ENCODE measurements around the gene ZNF845. TPM values are rescaled to one million over a fixed set of nuclear protein-coding genes. Genes with fewer than 3 reads are reported as not detected.
"Not testable (repeated sequence)": the region's sequence is repeated elsewhere in the genome, so short reads cannot be mapped to it uniquely, and the experiment has no call there.

The ZNF845 gene
- polyA plus RNA-seq (2013) = 4.3 TPM

GRCh38 chr19:53333463-53334449, at the start of gene ZNF845:
Gene ZNF845, plus strand, starts transcription at chr19:53333749. Its CDS starts 7,559 bp downstream, at chr19:53341308.
- Histone ChIP-seq H3K4me3 (ENCODE audit: control insufficient read depth in 1 of 7, extremely low read depth in 1 of 7, insufficient read depth in 4 of 7, low read depth in 2 of 7, low read length in 6 of 7) (peak within 1 kb of the TSS; percentile 66 to 99 (median 93)), H3K9me3 (ENCODE audit: control extremely low read depth in 1 of 5, control insufficient read depth in 4 of 5, insufficient read depth in 2 of 5, low read depth in 1 of 5, low read length in 4 of 5) (peaks cover 0 to 36% (median 29%) of the 10 kb centered on the region in 5 experiments), H3K27me3 (replicated peaks in 2 of 5; ENCODE audit: control insufficient read depth in 4 of 5, insufficient read depth in 5 of 5, low read length in 4 of 5) (peaks cover 0 to 5% (median 0%) of the 10 kb centered on the region in 5 experiments), H3K27ac (ENCODE audit: insufficient read depth in 1 of 2, low read depth in 1 of 2, low read length in 2 of 2, poor library complexity in 1 of 2, severe bottlenecking in 2 of 2) (peak within 1 kb of the TSS in 1 of 2 experiments; percentile 83), H3K4me1 (ENCODE audit: control extremely low read depth in 1 of 4, control insufficient read depth in 4 of 4, insufficient read depth in 4 of 4, low read length in 3 of 4) (peaks cover 0 to 11% (median 5%) of the 10 kb centered on the region in 4 experiments), H3K36me3 (ENCODE audit: control insufficient read depth in 4 of 4, insufficient read depth in 4 of 4, low read length in 3 of 4) (peaks cover 0 to 16% (median 11%) of the 10 kb centered on the region in 4 experiments)
- CTCF ChIA-PET = interaction anchor here (0.6 kb wide), 1 partner anchor 197 kb away, joined by 3 read pairs; no protein-coding TSS in a partner anchor
- DNase-seq = peak; percentile 85 to 92 (median 91)
- 0% methylated on average over 56 of the region's 61 CpGs for WGBS (ENCODE audit: insufficient coverage)
- POLR2A ChIA-PET = no interaction called here

GRCh38 chr19:53285087-53285486, 48.5 kb upstream of the ZNF845 start:
- no peaks in the 10 kb centered on the region for H3K4me1 ChIP-seq (ENCODE audit: control extremely low read depth in 1 of 4, control insufficient read depth in 4 of 4, insufficient read depth in 4 of 4, low read length in 3 of 4)
- ChIA-PET CTCF (no interaction called here), POLR2A (no interaction called here)
- DNase-seq = no peak
- no peaks in the 10 kb centered on the region for H3K27me3 ChIP-seq (replicated peaks in 2 of 5; ENCODE audit: control insufficient read depth in 4 of 5, insufficient read depth in 5 of 5, low read length in 4 of 5)
- H3K4me3 ChIP-seq (ENCODE audit: control insufficient read depth in 1 of 7, extremely low read depth in 1 of 7, insufficient read depth in 4 of 7, low read depth in 2 of 7, low read length in 6 of 7) = no peak overlapping the region
- WGBS (ENCODE audit: insufficient coverage) = 64% methylated on average over 1 of the region's 4 CpGs
- no peaks in the 10 kb centered on the region for H3K36me3 ChIP-seq (ENCODE audit: control insufficient read depth in 4 of 4, insufficient read depth in 4 of 4, low read length in 3 of 4)
- peaks cover 0 to 11% (median 0%) of the 10 kb centered on the region in 5 experiments for H3K9me3 ChIP-seq (ENCODE audit: control extremely low read depth in 1 of 5, control insufficient read depth in 4 of 5, insufficient read depth in 2 of 5, low read depth in 1 of 5, low read length in 4 of 5)
- no peak overlapping the region for H3K27ac ChIP-seq (ENCODE audit: insufficient read depth in 1 of 2, low read depth in 1 of 2, low read length in 2 of 2, poor library complexity in 1 of 2, severe bottlenecking in 2 of 2)

GRCh38 chr19:53290758-53291549, 42.6 kb upstream of the ZNF845 start:
- POLR2A ChIA-PET = no interaction called here
- H3K4me3 ChIP-seq (ENCODE audit: control insufficient read depth in 1 of 7, extremely low read depth in 1 of 7, insufficient read depth in 4 of 7, low read depth in 2 of 7, low read length in 6 of 7) = no peak overlapping the region
- WGBS (ENCODE audit: insufficient coverage) = 89% methylated on average over 47 of the region's 47 CpGs
- no peaks in the 10 kb centered on the region for H3K36me3 ChIP-seq (ENCODE audit: control insufficient read depth in 4 of 4, insufficient read depth in 4 of 4, low read length in 3 of 4)
- CTCF ChIA-PET = no interaction called here
- H3K9me3 ChIP-seq (ENCODE audit: control extremely low read depth in 1 of 5, control insufficient read depth in 4 of 5, insufficient read depth in 2 of 5, low read depth in 1 of 5, low read length in 4 of 5) = peaks cover 11 to 41% (median 23%) of the 10 kb centered on the region in 5 experiments
- H3K4me1 ChIP-seq (ENCODE audit: control extremely low read depth in 1 of 4, control insufficient read depth in 4 of 4, insufficient read depth in 4 of 4, low read length in 3 of 4) = no peaks in the 10 kb centered on the region
- no peaks in the 10 kb centered on the region for H3K27me3 ChIP-seq (replicated peaks in 2 of 5; ENCODE audit: control insufficient read depth in 4 of 5, insufficient read depth in 5 of 5, low read length in 4 of 5)
- H3K27ac ChIP-seq (ENCODE audit: insufficient read depth in 1 of 2, low read depth in 1 of 2, low read length in 2 of 2, poor library complexity in 1 of 2, severe bottlenecking in 2 of 2) = no peak overlapping the region
- no peak for DNase-seq

- Histone ChIP-seq H3K4me3 (ENCODE audit: control insufficient read depth in 1 of 7, extremely low read depth in 1 of 7, insufficient read depth in 4 of 7, low read depth in 2 of 7, low read length in 6 of 7) (no peak overlapping the region), H3K9me3 (ENCODE audit: control extremely low read depth in 1 of 5, control insufficient read depth in 4 of 5, insufficient read depth in 2 of 5, low read depth in 1 of 5, low read length in 4 of 5) (peaks cover 11 to 46% (median 20%) of the 10 kb centered on the region in 5 experiments), H3K36me3 (ENCODE audit: control insufficient read depth in 4 of 4, insufficient read depth in 4 of 4, low read length in 3 of 4) (no peaks in the 10 kb centered on the region), H3K27ac (ENCODE audit: insufficient read depth in 1 of 2, low read depth in 1 of 2, low read length in 2 of 2, poor library complexity in 1 of 2, severe bottlenecking in 2 of 2) (no peak overlapping the region), H3K4me1 (ENCODE audit: control extremely low read depth in 1 of 4, control insufficient read depth in 4 of 4, insufficient read depth in 4 of 4, low read length in 3 of 4) (no peaks in the 10 kb centered on the region), H3K27me3 (replicated peaks in 2 of 5; ENCODE audit: control insufficient read depth in 4 of 5, insufficient read depth in 5 of 5, low read length in 4 of 5) (no peaks in the 10 kb centered on the region)
- POLR2A ChIA-PET = no interaction called here
- CTCF ChIA-PET = no interaction called here
- 100% methylated on average over 3 of the region's 7 CpGs for WGBS (ENCODE audit: insufficient coverage)
- no peak for DNase-seq
Observed at GRCh38 chr19:53294786-53295441, 38.6 kb upstream of the ZNF845 start.

DNA sequence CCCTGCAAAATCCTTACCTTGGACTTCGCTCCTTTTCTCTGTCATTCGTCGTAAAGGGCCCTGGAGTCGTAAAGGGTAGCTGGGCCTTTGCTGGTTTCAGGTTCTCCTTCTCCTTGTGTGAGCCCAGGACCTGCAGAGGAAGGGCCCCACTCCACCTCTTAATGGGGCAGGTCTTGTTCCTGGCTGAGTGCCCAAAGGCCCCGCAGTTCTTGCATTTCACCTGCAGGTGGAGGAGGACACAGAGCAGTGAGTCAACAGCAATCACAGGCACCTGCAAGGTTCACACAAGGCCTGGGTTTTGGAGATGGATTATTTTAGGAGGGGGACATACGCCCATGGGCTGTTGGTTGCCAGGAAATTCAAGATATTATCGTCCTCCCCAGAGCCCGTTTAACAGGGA, 32.2 kb upstream of the ZNF845 start:
- H3K27me3 ChIP-seq (replicated peaks in 2 of 5; ENCODE audit: control insufficient read depth in 4 of 5, insufficient read depth in 5 of 5, low read length in 4 of 5); H3K27ac ChIP-seq (ENCODE audit: insufficient read depth in 1 of 2, low read depth in 1 of 2, low read length in 2 of 2, poor library complexity in 1 of 2, severe bottlenecking in 2 of 2); H3K36me3 ChIP-seq (ENCODE audit: control insufficient read depth in 4 of 4, insufficient read depth in 4 of 4, low read length in 3 of 4); H3K9me3 ChIP-seq (ENCODE audit: control extremely low read depth in 1 of 5, control insufficient read depth in 4 of 5, insufficient read depth in 2 of 5, low read depth in 1 of 5, low read length in 4 of 5); CTCF ChIA-PET; H3K4me3 ChIP-seq (ENCODE audit: control insufficient read depth in 1 of 7, extremely low read depth in 1 of 7, insufficient read depth in 4 of 7, low read depth in 2 of 7, low read length in 6 of 7); POLR2A ChIA-PET; H3K4me1 ChIP-seq (ENCODE audit: control extremely low read depth in 1 of 4, control insufficient read depth in 4 of 4, insufficient read depth in 4 of 4, low read length in 3 of 4): not testable (repeated sequence)
- DNase-seq = peak in 1 of 3 donors; percentile 5
- no CpG with 5 or more reads among the region's 8 CpGs for WGBS (ENCODE audit: insufficient coverage)

DNA sequence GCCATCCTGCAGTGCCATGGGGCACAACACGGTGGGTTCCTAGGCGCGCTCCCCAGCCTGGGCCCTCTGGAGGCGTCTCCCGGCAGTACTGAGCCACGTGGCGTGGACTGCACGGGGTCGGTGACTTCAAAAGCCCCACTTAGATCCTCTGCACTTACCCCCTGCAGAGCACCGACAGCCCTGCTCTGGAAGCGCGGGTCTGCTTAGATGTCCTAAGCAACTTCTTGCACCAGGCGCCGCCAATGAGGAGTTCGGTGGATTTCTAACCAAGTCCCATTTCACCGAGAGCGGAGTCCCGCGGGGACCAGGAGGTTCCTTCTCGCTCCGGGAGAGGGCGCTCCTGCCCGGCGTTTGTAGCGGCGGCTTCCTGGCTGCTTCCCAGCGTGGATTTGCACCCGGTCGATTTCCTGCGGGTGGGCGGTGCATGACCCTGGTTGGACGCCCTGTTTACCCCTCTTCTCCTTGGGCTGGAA, 25.2 kb upstream of the ZNF845 start:
- Histone ChIP-seq H3K4me1 (ENCODE audit: control extremely low read depth in 1 of 4, control insufficient read depth in 4 of 4, insufficient read depth in 4 of 4, low read length in 3 of 4) (peaks cover 0 to 10% (median 6%) of the 10 kb centered on the region in 4 experiments), H3K4me3 (ENCODE audit: control insufficient read depth in 1 of 7, extremely low read depth in 1 of 7, insufficient read depth in 4 of 7, low read depth in 2 of 7, low read length in 6 of 7) (peak overlapping the region in 4 of 7 experiments; percentile 23 to 63 (median 51)), H3K9me3 (ENCODE audit: control extremely low read depth in 1 of 5, control insufficient read depth in 4 of 5, insufficient read depth in 2 of 5, low read depth in 1 of 5, low read length in 4 of 5) (peaks cover 0 to 21% (median 2%) of the 10 kb centered on the region in 5 experiments), H3K27ac (ENCODE audit: insufficient read depth in 1 of 2, low read depth in 1 of 2, low read length in 2 of 2, poor library complexity in 1 of 2, severe bottlenecking in 2 of 2) (no peak overlapping the region), H3K36me3 (ENCODE audit: control insufficient read depth in 4 of 4, insufficient read depth in 4 of 4, low read length in 3 of 4) (no peaks in the 10 kb centered on the region), H3K27me3 (replicated peaks in 2 of 5; ENCODE audit: control insufficient read depth in 4 of 5, insufficient read depth in 5 of 5, low read length in 4 of 5) (peaks cover 0 to 38% (median 2%) of the 10 kb centered on the region in 5 experiments)
- POLR2A ChIA-PET = no interaction called here
- CTCF ChIA-PET = interaction anchor here (1.8 kb wide), 1 partner anchor 11 kb away, joined by 4 read pairs; no protein-coding TSS in a partner anchor
- DNase-seq = peak; percentile 62 to 78 (median 72)
- 5% methylated on average over 31 of the region's 32 CpGs for WGBS (ENCODE audit: insufficient coverage)
